Measurements from ENCODE around the gene SAMD5.
A peak's percentile ranks its signal among the peaks of the same experiment; 100 is the strongest.

SAMD5 gene

DNA sequence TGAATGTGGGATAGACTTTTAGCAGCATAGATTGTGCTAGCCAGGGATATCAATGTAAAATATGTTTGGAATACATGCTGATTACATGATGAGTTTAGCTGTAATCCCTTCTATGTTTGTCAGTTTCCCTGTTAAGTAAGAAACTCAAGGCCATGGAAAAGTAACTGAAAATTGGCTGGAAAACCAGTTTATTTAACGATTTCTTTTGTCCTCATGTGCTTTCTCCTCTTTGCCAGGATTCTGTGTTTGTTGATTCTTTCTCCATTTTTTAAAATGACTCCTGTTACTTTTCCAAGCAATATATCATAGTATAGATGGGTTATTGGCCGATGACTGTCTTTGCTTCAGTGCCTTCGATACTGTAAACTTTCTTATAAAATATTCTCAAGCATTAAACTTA is 87.5 kb downstream of the SAMD5 start:
- TF ChIP-seq, protein P1, sequence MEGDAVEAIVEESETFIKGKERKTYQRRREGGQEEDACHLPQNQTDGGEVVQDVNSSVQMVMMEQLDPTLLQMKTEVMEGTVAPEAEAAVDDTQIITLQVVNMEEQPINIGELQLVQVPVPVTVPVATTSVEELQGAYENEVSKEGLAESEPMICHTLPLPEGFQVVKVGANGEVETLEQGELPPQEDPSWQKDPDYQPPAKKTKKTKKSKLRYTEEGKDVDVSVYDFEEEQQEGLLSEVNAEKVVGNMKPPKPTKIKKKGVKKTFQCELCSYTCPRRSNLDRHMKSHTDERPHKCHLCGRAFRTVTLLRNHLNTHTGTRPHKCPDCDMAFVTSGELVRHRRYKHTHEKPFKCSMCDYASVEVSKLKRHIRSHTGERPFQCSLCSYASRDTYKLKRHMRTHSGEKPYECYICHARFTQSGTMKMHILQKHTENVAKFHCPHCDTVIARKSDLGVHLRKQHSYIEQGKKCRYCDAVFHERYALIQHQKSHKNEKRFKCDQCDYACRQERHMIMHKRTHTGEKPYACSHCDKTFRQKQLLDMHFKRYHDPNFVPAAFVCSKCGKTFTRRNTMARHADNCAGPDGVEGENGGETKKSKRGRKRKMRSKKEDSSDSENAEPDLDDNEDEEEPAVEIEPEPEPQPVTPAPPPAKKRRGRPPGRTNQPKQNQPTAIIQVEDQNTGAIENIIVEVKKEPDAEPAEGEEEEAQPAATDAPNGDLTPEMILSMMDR (IDR thresholded peaks at IDR 0.05; ENCODE audit: low read depth, low read length, missing control alignments) = no peak
- no peak overlapping the region for H3K4me3 ChIP-seq (ENCODE audit: low read depth, low read length)
- DNase-seq (ENCODE audit: low read depth) = no peak
- in situ Hi-C loops (cut with HindIII; ENCODE audit: low sequenced_read_pairs) = no loop called here

DNA sequence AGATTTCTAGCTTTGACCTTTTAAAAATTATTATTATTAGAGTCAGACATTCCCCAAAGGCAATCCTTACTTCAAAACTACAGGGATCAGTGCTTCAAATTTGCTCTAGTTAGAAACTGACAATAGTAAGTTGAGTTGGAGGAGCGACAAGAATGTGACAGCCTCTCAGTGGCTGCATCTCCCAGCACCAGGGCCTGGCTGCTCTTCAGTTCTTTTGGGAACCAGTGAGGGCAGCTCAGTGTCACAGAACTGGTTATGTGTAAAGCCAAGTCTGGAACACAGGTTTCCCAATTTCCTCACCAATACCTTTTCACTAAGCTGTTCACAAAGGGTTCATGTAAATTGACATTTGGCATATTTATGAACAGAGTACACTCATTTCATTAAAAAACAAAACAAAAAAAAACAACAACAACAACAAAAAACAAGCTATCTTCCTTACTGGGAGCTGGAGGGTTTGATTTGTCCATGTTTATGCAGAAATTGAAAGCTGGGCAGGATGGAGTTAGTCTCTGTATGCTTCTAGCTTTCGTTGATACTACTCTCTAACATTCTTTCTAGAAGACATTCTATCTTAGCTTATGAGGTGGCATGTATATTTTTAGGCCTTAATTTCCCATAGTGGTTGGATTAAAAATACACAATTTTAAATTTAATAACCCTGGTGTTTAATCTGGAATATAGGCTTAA is 95.0 kb downstream of the SAMD5 start:
- TF ChIP-seq, protein P1 (IDR thresholded peaks at IDR 0.05; ENCODE audit: low read depth, low read length, missing control alignments) = no peak
- no peak for DNase-seq (ENCODE audit: low read depth)
- H3K4me3 ChIP-seq (ENCODE audit: low read depth, low read length) = no peak overlapping the region
- in situ Hi-C loops (cut with HindIII; ENCODE audit: low sequenced_read_pairs) = no loop called here

DNA sequence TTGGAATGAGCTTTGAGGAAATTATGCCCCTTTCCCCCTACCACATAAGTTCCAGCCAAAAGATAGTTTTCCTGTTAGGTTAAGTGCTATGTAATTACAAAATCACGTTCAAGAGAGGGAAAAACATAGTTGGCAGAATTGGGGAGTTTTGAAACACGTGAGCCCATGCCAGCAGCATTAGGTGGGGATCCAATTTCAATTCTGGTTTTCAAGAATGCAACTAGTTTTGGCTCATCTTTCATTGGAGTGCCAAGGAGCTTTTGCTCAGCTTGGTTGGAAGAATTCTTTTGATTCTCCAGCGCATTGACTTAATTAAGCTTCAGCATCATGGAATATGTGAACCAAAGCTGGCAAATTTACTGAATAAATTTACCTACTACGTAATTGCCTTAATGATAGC is 95.9 kb downstream of the SAMD5 start:
- in situ Hi-C loops (cut with HindIII; ENCODE audit: low sequenced_read_pairs) = no loop called here
- H3K4me3 ChIP-seq (ENCODE audit: low read depth, low read length) = no peak overlapping the region
- DNase-seq (ENCODE audit: low read depth) = peak; percentile 15
- TF ChIP-seq, protein P1 (IDR thresholded peaks at IDR 0.05; ENCODE audit: low read depth, low read length, missing control alignments) = no peak

DNA sequence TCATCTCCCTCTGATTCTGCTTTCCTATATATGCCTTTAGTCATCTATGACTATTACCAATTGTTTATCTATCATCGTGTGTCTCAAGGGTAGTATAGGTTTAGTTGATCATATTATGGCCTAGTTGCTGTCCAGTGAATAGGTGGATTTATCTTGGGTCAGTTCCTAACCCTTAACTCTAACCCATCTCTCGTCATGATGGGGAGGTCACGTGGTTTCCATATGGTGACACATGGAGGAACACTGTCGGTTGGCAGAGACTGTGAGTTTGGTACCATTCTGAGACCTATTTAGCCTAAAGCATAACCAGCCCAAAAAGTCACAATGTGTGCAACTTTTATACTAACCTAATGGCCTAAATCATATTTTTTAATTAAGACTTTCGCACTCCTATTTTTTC is 103.5 kb downstream of the SAMD5 start:
- TF ChIP-seq, protein P1 (IDR thresholded peaks at IDR 0.05; ENCODE audit: low read depth, low read length, missing control alignments) = no peak
- DNase-seq (ENCODE audit: low read depth) = no peak
- in situ Hi-C loops (cut with HindIII; ENCODE audit: low sequenced_read_pairs) = no loop called here
- H3K4me3 ChIP-seq (ENCODE audit: low read depth, low read length) = no peak overlapping the region

DNA sequence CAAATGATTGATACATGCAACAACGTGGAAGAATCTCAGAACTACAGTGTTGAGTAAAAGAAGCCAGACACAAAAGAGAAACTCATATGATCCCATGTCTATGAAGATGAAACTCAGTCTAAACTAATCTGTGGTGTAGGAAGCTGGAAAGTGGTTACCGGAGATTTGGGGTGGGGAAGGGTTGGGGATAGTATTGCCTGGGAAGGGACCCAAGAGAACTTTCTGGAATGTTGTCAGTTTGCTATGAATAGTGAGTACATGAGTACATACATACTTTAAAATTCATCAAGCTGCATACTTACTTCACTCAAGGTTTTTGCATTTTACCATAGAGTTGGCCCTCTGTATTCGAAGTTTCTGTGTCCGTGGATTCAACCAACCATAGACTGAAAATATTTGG is 106.0 kb downstream of the SAMD5 start:
- no peak overlapping the region for H3K4me3 ChIP-seq (ENCODE audit: low read depth, low read length)
- TF ChIP-seq, protein P1 (IDR thresholded peaks at IDR 0.05; ENCODE audit: low read depth, low read length, missing control alignments) = no peak
- no peak for DNase-seq (ENCODE audit: low read depth)
- in situ Hi-C loops (cut with HindIII; ENCODE audit: low sequenced_read_pairs) = no loop called here

DNA sequence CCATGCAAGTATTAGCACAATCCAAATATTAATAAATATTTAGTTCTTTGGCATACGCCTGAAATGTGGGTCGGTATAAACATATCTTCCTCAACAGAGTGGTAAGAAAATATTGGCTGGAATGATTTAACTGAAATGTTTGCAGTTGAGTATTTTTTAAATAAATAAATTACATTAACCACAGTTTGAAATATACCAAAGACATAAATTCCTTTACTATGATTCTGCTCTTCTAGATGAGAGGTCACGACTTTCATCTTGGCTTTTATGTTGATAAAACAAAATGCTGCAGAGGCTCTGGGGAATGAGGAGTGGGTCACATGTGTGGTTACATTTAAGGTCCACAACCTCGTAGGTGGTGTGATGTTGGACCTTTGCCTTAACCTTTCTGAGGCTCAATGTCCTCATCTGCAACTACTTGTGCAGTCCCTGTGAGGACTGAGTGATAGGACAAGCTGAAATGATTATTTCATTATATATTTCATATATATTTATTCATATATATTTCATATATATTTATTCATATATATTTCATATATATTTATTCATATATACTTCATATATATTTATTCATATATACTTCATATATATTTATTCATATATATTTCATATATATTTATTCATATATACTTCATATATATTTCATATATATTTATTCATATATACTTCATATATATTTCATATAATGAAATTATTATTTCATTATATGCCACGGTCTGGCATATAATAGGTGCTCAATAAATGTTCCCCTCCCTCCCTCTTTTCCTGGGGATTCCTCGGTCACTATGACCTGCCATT is 107.4 kb downstream of the SAMD5 start:
- TF ChIP-seq, protein P1 (IDR thresholded peaks at IDR 0.05; ENCODE audit: low read depth, low read length, missing control alignments) = no peak
- DNase-seq (ENCODE audit: low read depth) = peak; percentile 16
- in situ Hi-C loops (cut with HindIII; ENCODE audit: low sequenced_read_pairs) = no loop called here
- no peak overlapping the region for H3K4me3 ChIP-seq (ENCODE audit: low read depth, low read length)

Measured in astrocyte of the cerebellum (primary cell).